Breast epithelium (tissue), 4 donors: Measurements from ENCODE around the gene RAD23B. TPM values are rescaled to one million over a fixed set of nuclear protein-coding genes. Genes with fewer than 3 reads are reported as not detected.

Experiments
- DNase-seq, 2 donors: peaks; one replicate each; pipeline ENCODE4 v3.0.0-alpha.2; 2019; ENCODE audit warnings: low spot score in 2 of 2
- H3K27ac ChIP-seq, 2 donors: fragments of 200-600 bp; sonication (generic) in 1 of 2; one replicate each; pipeline ENCODE4 v1.5.1; 2016 to 2019; ENCODE audit warnings: mild to moderate bottlenecking in 1 of 2
- H3K27me3 ChIP-seq, 2 donors: fragments of 200-600 bp; sonication (generic) in 1 of 2; one replicate each; pipeline versions ENCODE4 v1.5.1 to v1.6.0; 2017 to 2019; ENCODE audit warnings: control low read depth in 1 of 2, mild to moderate bottlenecking in 1 of 2
- H3K36me3 ChIP-seq: fragments of 200-600 bp; one replicate; pipeline ENCODE4 v1.5.1; 2019
- H3K4me1 ChIP-seq, 2 donors: fragments of 200-600 bp; sonication (generic); one replicate each; pipeline ENCODE4 v1.5.1; 2016 to 2019; ENCODE audit warnings: control low read depth in 1 of 2
- H3K4me3 ChIP-seq, 3 donors: fragments of 200-600 bp; sonication (generic); 1 replicate in 2 of 3; 2 replicates in 1 of 3; pipeline ENCODE4 v1.5.1; 2016 to 2019; ENCODE audit warnings: mild to moderate bottlenecking in 3 of 3, moderate library complexity in 2 of 3
- H3K9me3 ChIP-seq, 2 donors: fragments of 200-600 bp; sonication (generic) in 1 of 2; one replicate each; pipeline ENCODE4 v1.5.1; 2016 to 2019; ENCODE audit warnings: control low read depth in 1 of 2
- POLR2A ChIP-seq: fragments of 450-650 bp; IDR thresholded peaks from one replicate; pipeline ENCODE4 v1.6.1; 2016; ENCODE audit warnings: antibody characterized with exemption, mild to moderate bottlenecking, moderate library complexity
- POLR2AphosphoS5 ChIP-seq, 3 donors: sonication (generic); formaldehyde crosslinking; IDR thresholded peaks; one replicate each; pipeline ENCODE4 v1.6.1; 2017; ENCODE audit warnings: antibody characterized with exemption in 3 of 3
- intact Hi-C: fragments of 100-400 bp; cut with DNase I; formaldehyde crosslinking; loops from one replicate; pipeline ENCODE4 v1.15.1; 2023; ENCODE audit warnings: low total_unique reads
- total RNA-seq, 3 donors: library from RNA; depleted of rRNA; stranded (reverse); fragments of >200 nt; gene quantifications; one replicate each; pipeline ENCODE4 v1.1.0, GENCODE V29; 2016
- TF ChIP-seq, protein P1 (sequence below), 3 donors: fragments of 450-650 bp; IDR thresholded peaks; one replicate each; pipeline ENCODE4 v1.5.1; 2016 to 2017; ENCODE audit warnings: antibody characterized with exemption in 3 of 3, mild to moderate bottlenecking in 3 of 3, moderate library complexity in 3 of 3

Gene RAD23B
- total RNA-seq, 3 donors from 2014 or later, result 63.6 to 70.2 (median 68.1) TPM

DNA sequence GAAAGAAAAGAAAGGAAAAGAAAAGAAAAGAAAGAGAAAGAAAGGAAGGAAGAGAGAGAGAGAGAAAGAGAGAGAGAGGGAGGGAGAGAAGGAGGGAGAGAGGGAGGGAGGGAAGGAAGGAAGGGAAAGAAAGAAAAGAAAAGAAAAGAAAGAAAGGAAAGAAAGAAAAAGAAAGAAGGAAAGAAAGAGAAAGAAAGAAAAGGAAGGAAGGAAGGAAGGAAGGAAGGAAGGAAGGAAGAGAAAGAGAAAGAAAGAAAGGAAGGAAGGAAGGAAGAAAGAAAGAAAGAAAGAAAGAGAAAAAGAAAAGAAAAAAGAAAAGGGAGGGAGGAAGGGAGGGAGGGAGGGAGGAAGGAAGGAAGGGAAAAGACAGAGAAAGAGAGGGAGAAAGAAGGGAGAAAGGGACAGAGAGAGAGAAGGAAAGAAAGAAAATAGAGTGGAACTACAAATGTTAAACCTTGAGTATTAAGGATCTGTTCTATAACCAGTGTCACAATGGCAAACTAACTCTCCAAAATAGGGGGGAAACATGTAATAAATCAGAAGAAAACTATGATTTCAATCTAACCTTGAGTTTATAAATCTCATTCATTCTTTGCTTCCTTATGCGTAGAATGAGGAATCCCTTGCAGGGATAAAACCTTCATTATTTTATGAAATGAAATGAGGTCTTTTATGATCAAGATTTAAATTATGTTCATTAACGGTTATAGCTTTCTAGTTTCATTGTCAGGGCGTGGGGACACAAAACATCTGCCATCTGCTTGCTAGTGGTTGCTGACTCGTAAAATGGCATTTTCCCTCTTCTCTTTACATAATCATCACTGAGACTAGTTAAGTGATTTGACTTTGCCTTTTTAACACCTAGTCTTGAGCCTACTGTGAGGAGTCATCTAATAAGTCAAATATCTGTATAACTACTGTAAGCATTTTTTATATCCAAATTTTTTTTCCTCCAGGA lies 40.7 kb upstream of the RAD23B start:
- H3K27ac ChIP-seq, result no peak overlapping the region
- H3K36me3 ChIP-seq, result no peaks in the 10 kb centered on the region
- no peak overlapping the region for H3K4me3 ChIP-seq
- H3K27me3 ChIP-seq, result no peaks in the 10 kb centered on the region
- H3K4me1 ChIP-seq, result no peaks in the 10 kb centered on the region
- H3K9me3 ChIP-seq, result no peaks in the 10 kb centered on the region
- intact Hi-C loops, result no loop called here
- DNase-seq, result no peak
- TF ChIP-seq POLR2AphosphoS5 (IDR thresholded peaks at IDR 0.05) (no peak), POLR2A (no peak)
- TF ChIP-seq, protein P1, sequence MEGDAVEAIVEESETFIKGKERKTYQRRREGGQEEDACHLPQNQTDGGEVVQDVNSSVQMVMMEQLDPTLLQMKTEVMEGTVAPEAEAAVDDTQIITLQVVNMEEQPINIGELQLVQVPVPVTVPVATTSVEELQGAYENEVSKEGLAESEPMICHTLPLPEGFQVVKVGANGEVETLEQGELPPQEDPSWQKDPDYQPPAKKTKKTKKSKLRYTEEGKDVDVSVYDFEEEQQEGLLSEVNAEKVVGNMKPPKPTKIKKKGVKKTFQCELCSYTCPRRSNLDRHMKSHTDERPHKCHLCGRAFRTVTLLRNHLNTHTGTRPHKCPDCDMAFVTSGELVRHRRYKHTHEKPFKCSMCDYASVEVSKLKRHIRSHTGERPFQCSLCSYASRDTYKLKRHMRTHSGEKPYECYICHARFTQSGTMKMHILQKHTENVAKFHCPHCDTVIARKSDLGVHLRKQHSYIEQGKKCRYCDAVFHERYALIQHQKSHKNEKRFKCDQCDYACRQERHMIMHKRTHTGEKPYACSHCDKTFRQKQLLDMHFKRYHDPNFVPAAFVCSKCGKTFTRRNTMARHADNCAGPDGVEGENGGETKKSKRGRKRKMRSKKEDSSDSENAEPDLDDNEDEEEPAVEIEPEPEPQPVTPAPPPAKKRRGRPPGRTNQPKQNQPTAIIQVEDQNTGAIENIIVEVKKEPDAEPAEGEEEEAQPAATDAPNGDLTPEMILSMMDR (IDR thresholded peaks at IDR 0.05), result no peak

DNA sequence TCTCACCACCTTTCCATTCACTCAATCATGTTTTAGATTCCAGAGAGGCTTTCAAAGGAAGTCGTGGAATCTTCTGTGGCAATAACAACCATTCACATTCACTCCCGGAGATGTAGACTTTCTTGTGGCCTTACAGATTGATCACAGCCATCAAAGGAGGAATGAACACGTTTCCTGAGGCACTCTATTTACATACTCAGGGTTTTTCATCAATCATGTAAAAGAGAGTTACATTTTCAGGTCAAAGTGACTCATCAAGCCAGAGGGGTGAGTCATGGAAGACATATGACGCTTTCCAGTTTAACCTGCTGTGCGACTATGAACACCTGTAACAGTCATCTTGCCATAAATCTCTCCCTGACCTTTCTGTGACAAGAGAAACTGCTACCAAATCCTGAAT lies 39.3 kb upstream of the RAD23B start:
- H3K4me3 ChIP-seq, result no peak overlapping the region
- peak in 2 of 3 donors; percentile 56 to 84 for TF ChIP-seq POLR2AphosphoS5 (IDR thresholded peaks at IDR 0.05)
- no peak for TF ChIP-seq POLR2A
- no peaks in the 10 kb centered on the region for H3K9me3 ChIP-seq
- peak overlapping the region; percentile 39 to 74 for H3K27ac ChIP-seq
- H3K36me3 ChIP-seq, result no peaks in the 10 kb centered on the region
- no peaks in the 10 kb centered on the region for H3K27me3 ChIP-seq
- intact Hi-C loops, result no loop called here
- peak in 1 of 2 donors; percentile 50 for DNase-seq
- H3K4me1 ChIP-seq, result no peaks in the 10 kb centered on the region

DNA sequence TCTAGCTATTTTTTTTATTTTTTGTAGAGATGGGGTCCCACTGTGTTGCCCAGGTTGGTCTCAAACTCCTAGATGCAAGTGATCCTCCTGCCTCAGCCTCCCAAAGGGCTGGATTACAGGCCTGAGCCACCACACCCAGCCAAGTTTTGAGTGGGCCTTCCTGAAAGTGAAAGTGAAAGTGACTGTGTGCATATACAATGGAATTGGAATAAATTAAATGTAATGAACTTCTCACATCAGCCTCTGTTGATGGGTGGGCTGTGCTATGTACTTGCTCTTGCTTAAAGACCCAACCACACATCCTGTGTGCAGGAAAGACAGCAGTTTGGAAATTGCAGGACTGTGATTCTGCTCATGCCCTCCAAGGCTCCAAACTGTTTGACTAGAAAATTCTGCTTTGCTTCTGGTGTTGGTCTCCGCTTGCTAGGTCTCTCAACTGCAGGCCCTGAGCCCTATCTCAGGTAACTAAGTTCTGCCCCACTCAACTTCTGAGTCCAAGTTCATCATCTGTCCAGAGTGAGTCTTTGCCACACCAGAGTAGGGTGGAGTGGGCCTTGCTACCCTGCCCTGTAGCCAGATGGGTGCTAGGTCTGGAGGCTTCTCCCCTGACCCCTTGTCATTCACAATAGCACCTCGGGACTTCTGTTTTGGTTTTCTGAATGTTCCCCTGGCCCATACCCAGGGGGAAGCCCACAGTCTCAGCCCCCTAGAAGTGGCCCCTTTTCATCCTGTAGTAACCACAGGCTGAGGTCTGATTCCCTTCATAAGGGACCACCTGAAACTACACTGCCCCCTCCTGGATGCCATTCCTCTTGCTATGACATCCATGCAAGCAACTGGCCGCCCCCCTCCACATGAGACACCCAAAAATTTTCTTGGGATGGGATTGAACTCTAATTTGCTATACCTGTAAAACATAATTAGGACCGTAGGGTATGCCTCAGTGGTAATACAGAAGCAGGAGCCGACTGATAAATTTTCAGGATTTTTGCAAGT lies 36.5 kb upstream of the RAD23B start:
- Histone ChIP-seq H3K27me3 (no peaks in the 10 kb centered on the region), H3K4me1 (no peaks in the 10 kb centered on the region), H3K36me3 (no peaks in the 10 kb centered on the region), H3K27ac (no peak overlapping the region), H3K4me3 (no peak overlapping the region), H3K9me3 (no peaks in the 10 kb centered on the region)
- TF ChIP-seq POLR2A (no peak), POLR2AphosphoS5 (IDR thresholded peaks at IDR 0.05) (no peak)
- TF ChIP-seq, protein P1 (IDR thresholded peaks at IDR 0.05), result no peak
- intact Hi-C loops, result no loop called here
- DNase-seq, result no peak

DNA sequence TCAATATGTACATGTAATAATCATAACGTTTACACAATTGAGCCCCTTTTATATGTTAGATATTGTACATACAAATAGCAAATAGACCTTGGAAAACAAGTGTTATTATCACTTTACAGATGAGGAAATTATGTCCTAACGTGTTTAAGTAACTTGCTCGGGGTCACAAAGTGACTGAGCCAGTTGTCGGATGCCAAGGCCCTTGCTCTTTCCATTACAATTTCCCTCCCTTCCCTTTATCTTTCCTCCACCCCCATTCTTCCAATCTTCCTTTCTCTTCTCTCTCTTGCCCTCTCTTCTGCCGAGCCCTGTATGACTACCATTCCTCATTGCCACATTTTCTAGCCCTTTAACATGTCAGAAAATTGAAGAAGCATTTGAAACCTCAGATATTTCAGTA lies 34.4 kb upstream of the RAD23B start:
- intact Hi-C loops, result no loop called here
- no peak for DNase-seq
- no peaks in the 10 kb centered on the region for H3K4me1 ChIP-seq
- H3K27ac ChIP-seq, result peak overlapping the region in 1 of 2 donors; percentile 6
- TF ChIP-seq POLR2AphosphoS5 (IDR thresholded peaks at IDR 0.05) (no peak), POLR2A (no peak)
- TF ChIP-seq, protein P1 (IDR thresholded peaks at IDR 0.05), result no peak
- no peaks in the 10 kb centered on the region for H3K36me3 ChIP-seq
- H3K27me3 ChIP-seq, result no peaks in the 10 kb centered on the region
- no peak overlapping the region for H3K4me3 ChIP-seq
- no peaks in the 10 kb centered on the region for H3K9me3 ChIP-seq

DNA sequence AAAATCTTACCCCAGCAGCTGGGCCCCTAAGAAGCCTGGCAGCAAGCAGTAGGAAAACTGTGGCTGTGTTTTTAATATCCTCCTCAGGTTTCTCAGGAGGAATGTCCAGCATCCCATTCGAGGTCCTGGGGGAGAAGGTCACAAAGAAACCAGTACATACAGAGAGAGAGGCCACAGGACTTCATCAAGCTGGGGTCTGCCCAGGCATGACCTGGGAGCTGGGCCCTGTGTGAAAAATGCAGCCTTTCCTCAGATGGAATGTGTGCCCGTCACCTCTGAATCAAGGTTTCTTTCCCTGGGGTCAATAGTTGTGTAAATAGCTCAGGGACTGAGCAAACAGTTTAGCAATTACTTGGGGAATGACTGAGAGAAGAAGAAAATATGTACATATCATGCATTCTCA lies 33.9 kb upstream of the RAD23B start:
- TF ChIP-seq, protein P1 (IDR thresholded peaks at IDR 0.05), result no peak
- TF ChIP-seq POLR2AphosphoS5 (IDR thresholded peaks at IDR 0.05) (no peak), POLR2A (no peak)
- Histone ChIP-seq H3K9me3 (no peaks in the 10 kb centered on the region), H3K27me3 (no peaks in the 10 kb centered on the region), H3K27ac (peak overlapping the region in 1 of 2 donors; percentile 6), H3K4me3 (no peak overlapping the region), H3K36me3 (no peaks in the 10 kb centered on the region), H3K4me1 (no peaks in the 10 kb centered on the region)
- DNase-seq, result no peak
- intact Hi-C loops, result no loop called here
